ENCODE results near the gene CD14. TPM values are rescaled to one million over a fixed set of nuclear protein-coding genes. Genes with fewer than 3 reads are reported as not detected.

The CD14 gene
- total RNA-seq, 1 experiment from 2014 or later: 0.13 TPM

DNA sequence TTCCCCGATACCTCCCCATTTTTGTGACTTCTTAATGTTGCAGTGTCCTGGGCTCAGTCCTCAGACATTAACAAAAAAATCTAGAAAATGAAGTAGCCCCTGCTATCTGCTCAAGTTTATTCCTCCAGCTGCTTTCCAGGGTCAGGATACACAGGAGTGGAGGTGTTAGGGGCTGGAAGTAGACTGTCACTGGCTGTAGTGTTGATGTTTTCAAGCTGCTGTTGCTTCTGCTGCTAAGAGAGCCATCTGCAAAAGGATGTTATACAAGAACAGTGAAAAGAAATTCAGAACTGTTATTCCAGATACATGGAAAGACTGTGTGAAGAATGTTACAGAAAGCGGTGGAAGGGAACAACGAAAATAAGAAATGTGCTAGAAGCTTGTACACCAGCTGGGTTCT, 10.7 kb downstream of the CD14 start:
- no peak for DNase-seq
- H3K56ac ChIP-seq (ENCODE audit: insufficient read length, low read depth, low read length): no peak overlapping the region
- no peak overlapping the region for H3K27ac ChIP-seq (ENCODE audit: insufficient read length, low read depth, low read length)
- no peak overlapping the region for H4K91ac ChIP-seq (ENCODE audit: insufficient read length, low read depth, low read length)
- H3K27me3 Mint-ChIP-seq (ENCODE audit: low read depth): peaks cover 28% of the 10 kb centered on the region
- no peak overlapping the region for H2BK20ac ChIP-seq (ENCODE audit: low read depth, low read length, poor library complexity, severe bottlenecking)
- H3K79me2 ChIP-seq (ENCODE audit: insufficient read depth, low read length): no peaks in the 10 kb centered on the region
- H3K27ac Mint-ChIP-seq: no peak overlapping the region
- no peak overlapping the region for H3K4me3 Mint-ChIP-seq
- TF ChIP-seq, protein P1, sequence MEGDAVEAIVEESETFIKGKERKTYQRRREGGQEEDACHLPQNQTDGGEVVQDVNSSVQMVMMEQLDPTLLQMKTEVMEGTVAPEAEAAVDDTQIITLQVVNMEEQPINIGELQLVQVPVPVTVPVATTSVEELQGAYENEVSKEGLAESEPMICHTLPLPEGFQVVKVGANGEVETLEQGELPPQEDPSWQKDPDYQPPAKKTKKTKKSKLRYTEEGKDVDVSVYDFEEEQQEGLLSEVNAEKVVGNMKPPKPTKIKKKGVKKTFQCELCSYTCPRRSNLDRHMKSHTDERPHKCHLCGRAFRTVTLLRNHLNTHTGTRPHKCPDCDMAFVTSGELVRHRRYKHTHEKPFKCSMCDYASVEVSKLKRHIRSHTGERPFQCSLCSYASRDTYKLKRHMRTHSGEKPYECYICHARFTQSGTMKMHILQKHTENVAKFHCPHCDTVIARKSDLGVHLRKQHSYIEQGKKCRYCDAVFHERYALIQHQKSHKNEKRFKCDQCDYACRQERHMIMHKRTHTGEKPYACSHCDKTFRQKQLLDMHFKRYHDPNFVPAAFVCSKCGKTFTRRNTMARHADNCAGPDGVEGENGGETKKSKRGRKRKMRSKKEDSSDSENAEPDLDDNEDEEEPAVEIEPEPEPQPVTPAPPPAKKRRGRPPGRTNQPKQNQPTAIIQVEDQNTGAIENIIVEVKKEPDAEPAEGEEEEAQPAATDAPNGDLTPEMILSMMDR (conservative IDR thresholded peaks at IDR 0.05): no peak
- H3K9ac ChIP-seq (ENCODE audit: extremely low read depth, insufficient read length, low read length): no peak overlapping the region
- peaks cover 64 to 68% of the 10 kb centered on the region in 2 experiments for H3K9me3 Mint-ChIP-seq
- H2AFZ ChIP-seq (ENCODE audit: low read length): no peak overlapping the region
- H3K4me1 Mint-ChIP-seq: no peaks in the 10 kb centered on the region
- no peak overlapping the region for H2BK12ac ChIP-seq (ENCODE audit: insufficient read length, low read depth, low read length)
- H3T11ph ChIP-seq (ENCODE audit: low read length): no peak overlapping the region
- no peak overlapping the region for H2BK5ac ChIP-seq (ENCODE audit: insufficient read length, low read length)
- no peaks in the 10 kb centered on the region for H4K20me1 ChIP-seq (ENCODE audit: control insufficient read depth, insufficient read depth, insufficient read length)
- no peaks in the 10 kb centered on the region for H3K23me2 ChIP-seq (ENCODE audit: insufficient read length, low read depth, low read length, poor library complexity, severe bottlenecking)
- H2AK5ac ChIP-seq (ENCODE audit: insufficient read length, low read length): no peak overlapping the region
- H3K36me3 Mint-ChIP-seq (ENCODE audit: insufficient read depth in 1 of 3, low read depth in 3 of 3): peaks cover 0 to 6% (median 1%) of the 10 kb centered on the region in 3 experiments; a peak in 2 of 7 replicates
- no peak overlapping the region for H3K14ac ChIP-seq (ENCODE audit: insufficient read depth, low read length)
- H3K79me1 ChIP-seq (ENCODE audit: insufficient read depth, low read depth, low read length, poor library complexity, severe bottlenecking): no peaks in the 10 kb centered on the region
- no peaks in the 10 kb centered on the region for H3K27me3 ChIP-seq (ENCODE audit: insufficient read depth, low read length)
- H3K4me2 ChIP-seq (ENCODE audit: insufficient read depth, insufficient read length, low read length): no peak overlapping the region
- H4K8ac ChIP-seq (replicated peaks; ENCODE audit: insufficient read length, low read depth, low read length): no peak overlapping the region
- H2BK15ac ChIP-seq (ENCODE audit: low read depth, low read length): no peak overlapping the region
- no peak overlapping the region for H4K5ac ChIP-seq (ENCODE audit: insufficient read length, low read depth, low read length)
- H3K9me3 ChIP-seq (ENCODE audit: control insufficient read depth, low read depth, low read length): peaks cover 9% of the 10 kb centered on the region
- no CpG with 5 or more reads among the region's 3 CpGs for WGBS (ENCODE audit: extremely low coverage, insufficient read length, low lambda C conversion rate)
- H3K23ac ChIP-seq (ENCODE audit: insufficient read length, low read depth, low read length): no peak overlapping the region
- no peak overlapping the region for H3K18ac ChIP-seq (ENCODE audit: insufficient read length, low read depth, low read length)
- H3K4ac ChIP-seq (ENCODE audit: low read depth, low read length): no peak overlapping the region
- H2BK120ac ChIP-seq (ENCODE audit: low read depth, low read length, poor library complexity, severe bottlenecking): no peak overlapping the region
- H3K4me1 ChIP-seq (ENCODE audit: insufficient read depth, low read length): no peaks in the 10 kb centered on the region

Data from H9 (cell line).